GM23248 (cell line): ENCODE results near the gene EGLN1.

ENCODE experiments used
- EZH2 ChIP-seq: fragments of 200-600 bp; sonication (generic); IDR thresholded peaks from 2 replicates; pipeline ENCODE4 v1.6.1; 2018; ENCODE audit warnings: antibody characterized with exemption, mild to moderate bottlenecking; ENCODE audit not compliant: insufficient read depth, poor library complexity, severe bottlenecking
- EZH2phosphoT487 ChIP-seq: fragments of 200-600 bp; sonication (generic); IDR thresholded peaks from 2 replicates; pipeline ENCODE4 v1.6.1; 2018; ENCODE audit warnings: antibody characterized with exemption, moderate library complexity, mild to moderate bottlenecking, low read depth; ENCODE audit not compliant: insufficient read depth

GRCh38 chr1:231444059-231444458, 22.0 kb upstream of the EGLN1 start:
- TF ChIP-seq EZH2 (no peak), EZH2phosphoT487 (no peak)
